Panc1 (cell line): ENCODE data around the gene PTRHD1. TPM values are rescaled to one million over a fixed set of nuclear protein-coding genes. Genes with fewer than 3 reads are reported as not detected.

Experiments used
- ATAC-seq: fragments of 200-7000 bp; cut with Tn5 transposase; 2 replicates; pipeline ENCODE4 v1.9.1; 2020; ENCODE audit warnings: mild to moderate bottlenecking, moderate library complexity
- BruUV-seq: library from RNA; stranded (reverse); fragments of 400-500 nt; replicated peaks from 2 replicates; lab custom pipeline; 2021; lab: Mats Ljungman, UMichigan
- CTCF ChIA-PET: fragments of 300-600 bp; sonication (Branson Sonifier 250); formaldehyde crosslinking; loops from one replicate; lab custom pipeline; 2022; ENCODE audit warnings: antibody characterized with exemption; lab: Charles Lee
- POLR2A ChIA-PET: fragments of 300-600 bp; sonication (Branson Sonifier 250); formaldehyde crosslinking; loops from one replicate; lab custom pipeline; 2022; ENCODE audit warnings: antibody characterized with exemption; lab: Charles Lee
- DNase-seq: peaks from one replicate; pipeline ENCODE4 v3.0.0-alpha.2; 2010; ENCODE audit warnings: low read depth, low spot score
- H3K27ac ChIP-seq: 2 replicates; pipeline ENCODE4 v1.5.1; 2011; ENCODE audit warnings: mild to moderate bottlenecking, low read length, inconsistent platforms
- H3K27me3 ChIP-seq: fragments of 200-500 bp; sonication (Bioruptor generic); 2 replicates; pipeline ENCODE4 v1.6.0; 2014; ENCODE audit warnings: low read length, inconsistent platforms; ENCODE audit not compliant: control insufficient read depth, insufficient read depth
- H3K36me3 ChIP-seq: fragments of 200-500 bp; sonication (Bioruptor generic); 2 replicates; pipeline ENCODE4 v1.5.1; 2014; ENCODE audit warnings: inconsistent platforms, mild to moderate bottlenecking, low read length, moderate library complexity; ENCODE audit not compliant: control insufficient read depth, insufficient read depth
- H3K4me1 ChIP-seq: 2 replicates; pipeline ENCODE4 v1.5.1; 2011; ENCODE audit warnings: inconsistent platforms, mild to moderate bottlenecking, low read length, moderate library complexity; ENCODE audit not compliant: control insufficient read depth, insufficient read depth
- H3K4me3 ChIP-seq, 2 experiments: 2 replicates each; pipeline ENCODE4 v1.5.1; 2011 to 2012; ENCODE audit warnings: low read depth in 2 of 2, low read length in 2 of 2, mild to moderate bottlenecking in 2 of 2, inconsistent platforms in 1 of 2, moderate library complexity in 1 of 2
- H3K9me3 ChIP-seq: fragments of 200-500 bp; sonication (Bioruptor generic); 2 replicates; pipeline ENCODE4 v1.5.1; 2014; ENCODE audit warnings: low read depth, mild to moderate bottlenecking, inconsistent platforms, low read length, moderate library complexity; ENCODE audit not compliant: control insufficient read depth, insufficient read depth
- POLR2AphosphoS5 ChIP-seq: IDR thresholded peaks from 2 replicates; pipeline ENCODE4 v1.6.1; 2012; ENCODE audit warnings: mild to moderate bottlenecking, low read depth, low read length, moderate library complexity
- SIN3A ChIP-seq: IDR thresholded peaks from 2 replicates; pipeline ENCODE4 v1.6.1; 2012; ENCODE audit warnings: low read depth, mild to moderate bottlenecking, low read length, moderate library complexity, borderline replicate concordance; ENCODE audit not compliant: insufficient read depth
- TCF7L2 ChIP-seq: IDR thresholded peaks from 2 replicates; pipeline ENCODE4 v1.6.1; 2011; ENCODE audit warnings: mild to moderate bottlenecking, low read depth, low read length, inconsistent platforms
- in situ Hi-C: cut with HindIII; loops from 2 replicates; pipeline ENCODE4 v1.10.0; 2016; ENCODE audit warnings: low sequenced_read_pairs, low pct_unique_long_range_greater_than_20kb
- intact Hi-C: fragments of 100-400 bp; cut with micrococcal nuclease; formaldehyde crosslinking; loops from one replicate; pipeline ENCODE4 v1.10.0; 2022; ENCODE audit not compliant: unreplicated experiment
- total RNA-seq: library from RNA; stranded (reverse); gene quantifications from one replicate; pipeline ENCODE4 v1.2.1, GENCODE V29; 2021; ENCODE audit not compliant: unreplicated experiment
- TF ChIP-seq, protein P1 (sequence below), 2 experiments: IDR thresholded peaks; 2 replicates each; pipeline ENCODE4 v1.6.1; 2011 to 2012; ENCODE audit warnings: low read depth in 2 of 2, control low read depth in 1 of 2, low read length in 1 of 2, mild to moderate bottlenecking in 1 of 2, moderate library complexity in 1 of 2; ENCODE audit not compliant: insufficient read depth in 1 of 2
- TF ChIP-seq, protein P2 (sequence below): fragments of 450-650 bp; IDR thresholded peaks from 2 replicates; pipeline ENCODE4 v1.5.1; 2017; ENCODE audit warnings: mild to moderate bottlenecking

The PTRHD1 gene
- total RNA-seq, 1 experiment from 2014 or later: 55.1 TPM

DNA sequence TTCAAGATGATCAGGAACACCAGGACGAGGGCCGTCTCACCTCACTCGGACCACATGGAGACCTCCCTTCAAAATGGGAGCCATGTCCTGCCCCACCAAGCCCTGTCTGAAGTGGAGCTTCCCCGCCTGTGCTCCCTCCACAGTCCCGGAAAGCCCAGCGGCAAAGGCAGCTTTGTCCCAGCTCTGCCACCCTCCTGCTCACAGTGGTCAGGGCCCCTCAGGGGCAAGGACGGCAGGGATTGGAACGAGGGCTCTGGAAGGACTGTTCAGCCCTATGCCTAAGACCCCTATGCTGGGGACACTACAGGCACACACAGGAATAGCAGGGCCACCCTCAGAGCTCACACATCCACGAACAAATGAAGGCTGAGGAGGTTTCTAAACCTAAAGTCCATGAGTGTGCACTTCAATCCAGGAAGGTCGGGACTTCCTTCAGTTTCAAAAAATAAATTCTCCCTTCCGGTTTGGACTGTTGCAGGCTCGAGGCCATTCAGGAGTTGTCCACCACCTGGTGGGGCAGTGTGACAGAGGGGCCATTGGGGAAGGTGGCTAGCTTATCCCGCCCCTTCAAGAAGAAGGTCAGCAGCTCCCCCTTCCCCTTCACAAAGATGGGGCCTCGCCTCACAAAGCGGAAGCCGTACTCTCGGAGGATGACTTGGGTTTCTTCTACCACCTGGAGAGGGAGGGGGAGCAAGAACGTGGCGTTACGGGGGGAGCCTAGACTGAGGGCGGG, 26.4 kb upstream of the PTRHD1 start:
- peaks cover 21% of the 10 kb centered on the region for H3K36me3 ChIP-seq
- in situ Hi-C loops: no loop called here

DNA sequence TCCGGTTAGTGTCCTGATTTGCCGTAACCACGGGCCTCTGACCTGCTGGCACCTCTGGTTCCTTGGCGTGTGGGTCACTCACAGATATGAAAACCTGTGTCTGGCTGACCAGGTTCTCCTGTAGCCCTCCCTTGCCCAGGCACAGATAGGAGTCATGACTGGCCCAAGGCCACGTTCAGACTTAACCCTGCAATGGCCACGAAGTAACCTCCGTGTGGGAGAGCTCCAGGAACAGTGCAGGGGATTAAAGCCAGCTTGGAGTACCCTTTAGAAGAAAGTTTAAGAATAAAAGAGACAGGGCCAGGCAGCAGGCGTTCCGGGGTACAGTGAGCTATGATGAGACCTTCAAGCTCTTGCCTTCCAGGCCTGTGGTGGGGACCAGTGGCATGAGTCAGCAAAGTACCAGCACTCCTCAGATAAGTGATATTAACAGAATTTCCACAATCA, 25.6 kb upstream of the PTRHD1 start:
- POLR2A ChIA-PET: interaction anchor here (0.6 kb wide), 1 partner anchor 311 kb away, joined by 7 read pairs; no protein-coding TSS in a partner anchor
- DNase-seq (no peak), ATAC-seq (no peak)
- no peaks in the 10 kb centered on the region for H3K9me3 ChIP-seq
- TF ChIP-seq, protein P1, sequence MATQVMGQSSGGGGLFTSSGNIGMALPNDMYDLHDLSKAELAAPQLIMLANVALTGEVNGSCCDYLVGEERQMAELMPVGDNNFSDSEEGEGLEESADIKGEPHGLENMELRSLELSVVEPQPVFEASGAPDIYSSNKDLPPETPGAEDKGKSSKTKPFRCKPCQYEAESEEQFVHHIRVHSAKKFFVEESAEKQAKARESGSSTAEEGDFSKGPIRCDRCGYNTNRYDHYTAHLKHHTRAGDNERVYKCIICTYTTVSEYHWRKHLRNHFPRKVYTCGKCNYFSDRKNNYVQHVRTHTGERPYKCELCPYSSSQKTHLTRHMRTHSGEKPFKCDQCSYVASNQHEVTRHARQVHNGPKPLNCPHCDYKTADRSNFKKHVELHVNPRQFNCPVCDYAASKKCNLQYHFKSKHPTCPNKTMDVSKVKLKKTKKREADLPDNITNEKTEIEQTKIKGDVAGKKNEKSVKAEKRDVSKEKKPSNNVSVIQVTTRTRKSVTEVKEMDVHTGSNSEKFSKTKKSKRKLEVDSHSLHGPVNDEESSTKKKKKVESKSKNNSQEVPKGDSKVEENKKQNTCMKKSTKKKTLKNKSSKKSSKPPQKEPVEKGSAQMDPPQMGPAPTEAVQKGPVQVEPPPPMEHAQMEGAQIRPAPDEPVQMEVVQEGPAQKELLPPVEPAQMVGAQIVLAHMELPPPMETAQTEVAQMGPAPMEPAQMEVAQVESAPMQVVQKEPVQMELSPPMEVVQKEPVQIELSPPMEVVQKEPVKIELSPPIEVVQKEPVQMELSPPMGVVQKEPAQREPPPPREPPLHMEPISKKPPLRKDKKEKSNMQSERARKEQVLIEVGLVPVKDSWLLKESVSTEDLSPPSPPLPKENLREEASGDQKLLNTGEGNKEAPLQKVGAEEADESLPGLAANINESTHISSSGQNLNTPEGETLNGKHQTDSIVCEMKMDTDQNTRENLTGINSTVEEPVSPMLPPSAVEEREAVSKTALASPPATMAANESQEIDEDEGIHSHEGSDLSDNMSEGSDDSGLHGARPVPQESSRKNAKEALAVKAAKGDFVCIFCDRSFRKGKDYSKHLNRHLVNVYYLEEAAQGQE (IDR thresholded peaks at IDR 0.05; ENCODE audit: insufficient read depth in 1 of 2, low read depth in 2 of 2, low read length in 1 of 2): no peak
- no peak for TF ChIP-seq SIN3A
- no peak for TF ChIP-seq POLR2AphosphoS5
- TF ChIP-seq, protein P2, sequence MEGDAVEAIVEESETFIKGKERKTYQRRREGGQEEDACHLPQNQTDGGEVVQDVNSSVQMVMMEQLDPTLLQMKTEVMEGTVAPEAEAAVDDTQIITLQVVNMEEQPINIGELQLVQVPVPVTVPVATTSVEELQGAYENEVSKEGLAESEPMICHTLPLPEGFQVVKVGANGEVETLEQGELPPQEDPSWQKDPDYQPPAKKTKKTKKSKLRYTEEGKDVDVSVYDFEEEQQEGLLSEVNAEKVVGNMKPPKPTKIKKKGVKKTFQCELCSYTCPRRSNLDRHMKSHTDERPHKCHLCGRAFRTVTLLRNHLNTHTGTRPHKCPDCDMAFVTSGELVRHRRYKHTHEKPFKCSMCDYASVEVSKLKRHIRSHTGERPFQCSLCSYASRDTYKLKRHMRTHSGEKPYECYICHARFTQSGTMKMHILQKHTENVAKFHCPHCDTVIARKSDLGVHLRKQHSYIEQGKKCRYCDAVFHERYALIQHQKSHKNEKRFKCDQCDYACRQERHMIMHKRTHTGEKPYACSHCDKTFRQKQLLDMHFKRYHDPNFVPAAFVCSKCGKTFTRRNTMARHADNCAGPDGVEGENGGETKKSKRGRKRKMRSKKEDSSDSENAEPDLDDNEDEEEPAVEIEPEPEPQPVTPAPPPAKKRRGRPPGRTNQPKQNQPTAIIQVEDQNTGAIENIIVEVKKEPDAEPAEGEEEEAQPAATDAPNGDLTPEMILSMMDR: no peak
- TF ChIP-seq TCF7L2: no peak
- H3K27me3 ChIP-seq: no peaks in the 10 kb centered on the region
- no peak overlapping the region; the same call in 1 of the 2 replicates for H3K27ac ChIP-seq
- in situ Hi-C loops (no loop called here), intact Hi-C loops (no loop called here)
- no peaks in the 10 kb centered on the region for H3K4me1 ChIP-seq
- H3K4me3 ChIP-seq: no peak overlapping the region
- BruUV-seq: no TSS peak
- CTCF ChIA-PET: interaction anchor here (0.6 kb wide), 1 partner anchor 481 kb away, joined by 7 read pairs; no protein-coding TSS in a partner anchor
- H3K36me3 ChIP-seq: peaks cover 21% of the 10 kb centered on the region

More for the DNA sequence above, 26.4 kb upstream of the PTRHD1 start:
- ChIA-PET POLR2A (interaction anchor here (0.6 kb wide), 1 partner anchor 310 kb away, joined by 7 read pairs; no protein-coding TSS in a partner anchor), CTCF (interaction anchor here (0.6 kb wide), 1 partner anchor 482 kb away, joined by 7 read pairs; no protein-coding TSS in a partner anchor)
- intact Hi-C loops: no loop called here
- Histone ChIP-seq H3K27me3 (no peaks in the 10 kb centered on the region), H3K4me3 (no peak overlapping the region), H3K9me3 (no peaks in the 10 kb centered on the region), H3K4me1 (no peaks in the 10 kb centered on the region), H3K27ac (no peak overlapping the region)
- ATAC-seq (no peak), DNase-seq (no peak)
- no TSS peak for BruUV-seq
- TF ChIP-seq TCF7L2: no peak
- TF ChIP-seq, protein P2: no peak
- TF ChIP-seq, protein P1 (IDR thresholded peaks at IDR 0.05; ENCODE audit: insufficient read depth in 1 of 2, low read depth in 2 of 2, low read length in 1 of 2): no peak
- TF ChIP-seq SIN3A: no peak
- TF ChIP-seq POLR2AphosphoS5: no peak
